GM12801 (cell line): ENCODE measurements around the gene MYMX.

Source experiments
- CTCF ChIP-seq: IDR thresholded peaks from one replicate; pipeline ENCODE4 v1.5.1; 2011; ENCODE audit warnings: control low read depth; ENCODE audit not compliant: insufficient read length; ENCODE audit errors: extremely low read depth

The MYMX gene

GRCh38 chr6:44180886-44181285, 35.8 kb upstream of the MYMX start:
- TF ChIP-seq CTCF: no peak

GRCh38 chr6:44182911-44183390, 33.8 kb upstream of the MYMX start:
- no peak for TF ChIP-seq CTCF

GRCh38 chr6:44183783-44184182, 32.9 kb upstream of the MYMX start:
- TF ChIP-seq CTCF: no peak

- no peak for TF ChIP-seq CTCF
These were observed 30.6 kb upstream of the MYMX start for GRCh38 chr6:44185953-44186634.

GRCh38 chr6:44186635-44187025, 30.1 kb upstream of the MYMX start:
- no peak for TF ChIP-seq CTCF

GRCh38 chr6:44188819-44189218, 27.9 kb upstream of the MYMX start:
- TF ChIP-seq CTCF: no peak

- no peak for TF ChIP-seq CTCF
These were observed 27.5 kb upstream of the MYMX start for GRCh38 chr6:44189257-44189656.
